Heart left ventricle (tissue), 16 donors: ENCODE measurements around the gene FAM3A. TPM values are rescaled to one million over a fixed set of nuclear protein-coding genes. Genes with fewer than 3 reads are reported as not detected.

Experiments
- ATAC-seq, 4 donors: fragments of 200-7000 bp; cut with Tn5 transposase; one replicate each; pipeline ENCODE4 v1.9.1; 2020 to 2022; ENCODE audit warnings: moderate library complexity in 4 of 4, mild to moderate bottlenecking in 3 of 4, moderate number of reproducible peaks in 1 of 4
- DNase-seq, 5 donors: peaks; one replicate each; pipeline ENCODE4 v3.0.0-alpha.2; 2020
- H3K27ac ChIP-seq, 12 donors: fragments of 200-600 bp; sonication (generic) in 4 of 12; one replicate each; pipeline versions ENCODE4 v1.5.0 to v1.8.0; 2016 to 2022; ENCODE audit warnings: mild to moderate bottlenecking in 2 of 12
- H3K27me3 ChIP-seq, 9 donors: fragments of 200-600 bp; sonication (generic) in 2 of 9; one replicate each; pipeline versions ENCODE4 v1.5.1 to v1.8.0; 2016 to 2022; ENCODE audit warnings: mild to moderate bottlenecking in 3 of 9
- H3K36me3 ChIP-seq, 9 donors: fragments of 200-600 bp; sonication (generic) in 2 of 9; one replicate each; pipeline versions ENCODE4 v1.5.0 to v1.8.0; 2018 to 2022; ENCODE audit warnings: mild to moderate bottlenecking in 2 of 9
- H3K4me1 ChIP-seq, 12 donors: fragments of 200-600 bp; sonication (generic) in 4 of 12; one replicate each; pipeline versions ENCODE4 v1.5.0 to v1.8.0; 2016 to 2022; ENCODE audit warnings: mild to moderate bottlenecking in 3 of 12
- H3K4me3 ChIP-seq, 12 donors: fragments of 200-600 bp; sonication (generic) in 4 of 12; one replicate each; pipeline versions ENCODE4 v1.5.0 to v1.8.0; 2017 to 2022; ENCODE audit warnings: mild to moderate bottlenecking in 9 of 12, moderate library complexity in 4 of 12
- H3K9me3 ChIP-seq, 12 donors: fragments of 200-600 bp; sonication (generic) in 4 of 12; one replicate each; pipeline versions ENCODE4 v1.5.0 to v1.8.0; 2016 to 2022; ENCODE audit warnings: mild to moderate bottlenecking in 1 of 12
- CTCF ChIP-seq, 12 donors: fragments of 200-600 bp; sonication (generic) in 4 of 12; IDR thresholded peaks; one replicate each; pipeline versions ENCODE4 v1.5.0 to v1.8.0; 2018 to 2022; ENCODE audit warnings: antibody characterized with exemption in 12 of 12, mild to moderate bottlenecking in 5 of 12
- POLR2A ChIP-seq, 2 donors: fragments of 450-650 bp; IDR thresholded peaks; one replicate each; pipeline ENCODE4 v1.6.1; 2017; ENCODE audit warnings: antibody characterized with exemption in 2 of 2, mild to moderate bottlenecking in 2 of 2, moderate library complexity in 2 of 2
- WGBS, 4 donors: extraction: QIAGEN DNeasy Blood & Tissue Kit in 2 of 4; methylation state at CpG; one replicate each; pipeline versions ENCODE4 v1.1.5 to v1.1.7; 2013 to 2018; 5-methylcytosine and 5-hydroxymethylcytosine counted together
- intact Hi-C, 10 donors: fragments of 100-400 bp; cut with DNase I; formaldehyde crosslinking; loops; one replicate each; pipeline versions ENCODE4 v1.11.1 to v1.14.2; 2022
- polyA plus RNA-seq, 2 donors: library from polyadenylated mRNA; stranded (reverse); fragments of 200-250 nt; gene quantifications; one replicate each; pipeline ENCODE4 v1.2.3, GENCODE V29; 2013
- total RNA-seq, 9 donors: library from RNA; depleted of rRNA in 2 of 9; stranded (reverse); fragments of >200 nt in 2 of 9; fragmentation: NEBNext Ultra II Directional in 3 of 9; extraction: Animal tissue kit (Norgen Biotek cat#: 25700) in 3 of 9; gene quantifications; one replicate each; pipeline versions ENCODE4 v1.1.0 to v1.2.4, GENCODE V29; 2016 to 2023
- donor health status: ischemic (EF 13 %, LVEDD 7.1; RV severe dilation, severe dysfunction).
- donor health status: healthy with polysubstance abuse.
- donor health status: DM: no; HTN: yes; CAD: no.
- donor health status: DM: no; HTN: no; CAD: no.
- donor health status: ischemic (EF 25% LVEDD 6.9; RV normal size, moderate dysfunction).
- donor health status: ischemic (EF 25% LVEDD 5.7; RV mildly dilated, moderate dysfunction).
- donor health status: healthy.
- donor health status: DM: yes; HTN: yes; CAD: no.
- donor health status: ischemic (EF 35%, LVEDD 5.7; RV mildly dilated, moderate dysfunction).
- donor health status: nonischemic (EF 11% LVEDD 7.7; RV severe dilation, severe dysfunction).
- donor health status: DM: yes; HTN: yes; CAD: no.
- donor health status: PGD.
- donor health status: ischemic (EF 29% LVEDD 5.4; RV normal size, mild dysfunction).
- donor health status: nonischemic (EF 23%, LVEDD 6.1; RV moderate dilation, normal function).

Gene FAM3A
- total and polyA plus RNA-seq, 11 donors: 36.2 to 82.6 (median 51.5) TPM

DNA sequence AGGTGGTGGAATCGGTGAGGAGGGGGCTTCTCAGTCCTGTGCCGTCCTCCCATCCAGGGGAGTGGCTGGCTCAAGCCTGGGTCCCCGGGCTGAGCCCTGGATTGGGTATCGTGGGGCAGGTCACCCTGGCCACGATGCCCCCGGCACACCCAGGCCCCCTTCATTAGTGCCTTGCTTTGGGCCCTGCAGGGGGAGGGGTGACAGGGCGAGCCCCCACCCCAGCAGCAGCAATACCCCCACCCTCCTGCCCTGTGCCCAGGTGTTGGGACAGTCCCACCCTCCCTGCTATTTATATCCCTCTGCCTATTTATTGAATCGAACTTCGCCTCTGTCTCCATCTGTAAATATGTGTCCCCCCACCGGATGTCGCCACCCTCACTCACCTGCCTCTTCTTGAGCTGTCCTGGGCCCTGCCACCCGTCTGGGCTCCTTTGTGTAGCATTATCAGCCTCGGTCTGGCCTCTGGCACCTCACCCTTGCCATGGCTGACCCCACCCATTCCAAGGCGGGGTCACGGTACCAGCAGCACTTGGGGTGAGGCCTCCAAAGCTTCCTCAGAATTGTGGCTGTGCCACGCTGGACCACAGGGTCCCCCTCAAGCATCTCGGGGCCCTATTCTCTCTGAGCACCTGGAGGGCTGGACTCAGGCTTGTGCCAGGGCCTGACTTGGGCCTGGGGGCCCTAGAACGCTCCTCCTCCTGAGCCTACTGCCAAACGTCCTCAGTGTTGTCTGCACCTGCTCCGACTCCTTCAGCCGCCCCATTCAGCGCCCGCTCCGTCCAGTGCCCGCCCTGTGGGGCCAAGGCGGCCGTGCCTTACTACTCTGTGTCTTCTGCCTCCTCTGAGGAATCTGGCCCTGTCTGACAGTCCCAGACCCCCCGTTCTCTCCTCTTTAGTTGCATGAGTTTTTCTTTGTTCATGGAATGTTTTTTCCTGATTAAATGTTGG lies 43.1 kb downstream of the FAM3A start:
- no peak for TF ChIP-seq CTCF (IDR thresholded peaks at IDR 0.05)
- no peak for TF ChIP-seq POLR2A (IDR thresholded peaks at IDR 0.05)
- 75 to 83% (median 79%) methylated on average over 26 to 28 of the region's 28 CpGs for WGBS, 4 donors

DNA sequence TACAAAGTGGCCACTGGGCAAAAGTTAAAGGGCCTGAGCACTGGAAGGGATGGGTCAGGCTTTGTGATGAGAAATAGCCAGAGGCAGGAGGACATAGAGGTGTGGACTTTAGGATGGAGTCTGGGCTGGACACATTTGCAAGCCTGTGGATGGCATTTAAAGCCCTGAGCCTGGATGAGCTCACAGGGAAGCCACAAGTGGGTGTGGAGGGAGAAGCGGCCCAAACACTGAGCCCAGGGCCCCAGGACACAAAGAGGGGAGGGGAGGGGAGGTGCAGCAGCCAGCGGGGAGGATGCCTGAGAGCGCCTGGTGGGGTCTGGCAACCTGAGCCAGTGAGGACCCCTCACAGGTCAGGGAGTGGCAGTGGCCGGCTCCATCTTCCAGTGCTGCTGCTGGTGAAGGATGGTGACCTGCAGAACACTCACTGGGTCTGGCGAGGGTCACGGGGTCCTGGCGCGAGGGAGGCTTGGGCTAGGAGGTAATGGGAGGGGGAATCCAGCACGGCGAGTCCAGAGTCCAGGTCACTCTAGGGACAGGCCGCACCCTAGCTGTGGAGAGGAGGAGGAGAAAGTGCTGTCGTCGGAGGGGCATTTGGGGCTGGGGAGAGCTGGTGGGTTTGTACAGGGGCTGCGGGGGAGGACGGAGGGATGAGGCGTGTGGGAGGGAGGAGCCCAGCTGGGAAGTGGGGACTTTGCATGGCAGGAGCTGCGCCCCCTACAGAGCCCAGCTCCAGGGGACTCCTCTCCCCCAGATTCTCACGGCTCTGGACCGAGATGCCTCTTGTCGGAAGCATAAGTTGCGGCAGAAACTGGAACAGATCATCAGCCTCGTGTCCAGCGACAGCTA lies 44.0 kb downstream of the FAM3A start:
- DNase-seq (no peak), ATAC-seq (no peak)
- no peaks in the 10 kb centered on the region for H3K27me3 ChIP-seq
- no peak overlapping the region for H3K4me3 ChIP-seq
- no peaks in the 10 kb centered on the region for H3K9me3 ChIP-seq
- H3K27ac ChIP-seq: no peak overlapping the region
- intact Hi-C loops: no loop called here
- H3K4me1 ChIP-seq: no peaks in the 10 kb centered on the region
- WGBS, 4 donors: 86 to 89% (median 88%) methylated on average over 22 to 23 of the region's 23 CpGs
- peaks cover 0 to 37% (median 0%) of the 10 kb centered on the region in 9 donors for H3K36me3 ChIP-seq
- TF ChIP-seq POLR2A (IDR thresholded peaks at IDR 0.05) (no peak), CTCF (IDR thresholded peaks at IDR 0.05) (no peak)

More for the DNA sequence above, 43.1 kb downstream of the FAM3A start:
- peaks cover 0 to 2% (median 0%) of the 10 kb centered on the region in 12 donors for H3K4me1 ChIP-seq
- H3K9me3 ChIP-seq: no peaks in the 10 kb centered on the region
- no peaks in the 10 kb centered on the region for H3K27me3 ChIP-seq
- H3K36me3 ChIP-seq: peaks cover 0 to 36% (median 0%) of the 10 kb centered on the region in 9 donors
- intact Hi-C loops: no loop called here
- no peak overlapping the region for H3K27ac ChIP-seq
- H3K4me3 ChIP-seq: no peak overlapping the region
- ATAC-seq: no peak
- no peak for DNase-seq

DNA sequence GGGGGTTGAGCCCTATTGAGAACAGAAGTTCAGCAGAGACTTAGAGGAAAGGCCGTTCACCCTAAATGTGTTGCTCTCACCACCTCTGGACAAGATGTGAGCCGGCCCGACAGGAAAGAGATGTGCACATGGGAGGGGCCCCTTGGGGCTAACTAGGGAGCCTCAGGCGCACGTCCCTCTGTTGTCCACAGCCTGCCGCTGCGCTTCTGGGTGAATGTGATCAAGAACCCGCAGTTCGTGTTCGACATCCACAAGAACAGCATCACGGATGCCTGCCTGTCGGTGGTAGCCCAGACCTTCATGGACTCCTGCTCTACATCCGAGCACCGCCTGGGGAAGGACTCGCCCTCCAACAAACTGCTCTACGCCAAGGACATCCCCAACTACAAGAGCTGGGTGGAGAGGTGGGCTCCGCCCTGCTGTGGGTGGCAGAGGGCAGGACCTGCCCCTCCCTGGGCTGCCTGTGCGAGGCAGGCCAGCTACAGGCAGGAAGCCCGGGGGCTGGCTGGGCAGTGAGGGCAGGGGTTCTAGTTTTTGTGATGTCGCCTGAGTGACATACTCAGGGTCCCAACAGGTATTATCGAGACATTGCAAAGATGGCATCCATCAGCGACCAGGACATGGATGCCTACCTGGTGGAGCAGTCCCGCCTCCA lies 45.0 kb downstream of the FAM3A start:
- Histone ChIP-seq H3K36me3 (peaks cover 0 to 47% (median 4%) of the 10 kb centered on the region in 9 donors), H3K4me3 (no peak overlapping the region), H3K27ac (no peak overlapping the region), H3K27me3 (no peaks in the 10 kb centered on the region), H3K4me1 (no peaks in the 10 kb centered on the region), H3K9me3 (no peaks in the 10 kb centered on the region)
- WGBS, 4 donors: 87 to 91% (median 90%) methylated on average over 4 to 23 of the region's 23 CpGs
- intact Hi-C loops: no loop called here
- ATAC-seq (no peak), DNase-seq (no peak)
- TF ChIP-seq CTCF (IDR thresholded peaks at IDR 0.05) (no peak), POLR2A (IDR thresholded peaks at IDR 0.05) (no peak)
